ENCODE measurements around the gene ALPP.

DNA sequence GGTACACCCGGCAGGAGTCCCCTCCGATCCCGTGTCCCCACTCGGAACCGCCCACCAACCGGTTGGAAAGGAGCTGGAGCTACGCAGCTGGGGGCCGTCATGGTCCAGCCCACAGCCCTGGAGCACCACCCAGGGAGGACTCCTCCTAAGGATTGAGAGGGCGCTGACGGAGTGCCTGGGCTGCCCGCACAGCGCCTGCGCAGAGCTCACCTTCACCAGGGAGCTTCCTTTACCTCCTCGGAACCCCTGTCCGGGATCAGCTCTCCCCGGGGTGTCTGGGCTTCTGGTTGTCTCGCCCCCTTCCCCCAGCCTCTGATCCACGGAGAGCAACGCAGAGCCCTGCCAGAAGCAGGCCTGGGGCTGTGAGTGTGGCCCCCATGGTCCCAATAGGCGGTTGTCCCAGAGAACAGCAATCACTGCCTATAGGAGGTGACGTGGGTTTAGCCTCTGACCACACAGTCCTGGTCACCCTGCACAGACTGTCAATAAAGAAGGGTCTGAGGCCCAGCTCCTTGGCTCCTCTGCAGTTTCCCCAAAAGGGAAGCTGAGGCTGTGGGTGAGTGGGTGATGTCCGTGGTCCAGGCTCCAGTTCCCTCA lies 42.7 kb downstream of the ALPP start:
- TF ChIP-seq, protein P1, sequence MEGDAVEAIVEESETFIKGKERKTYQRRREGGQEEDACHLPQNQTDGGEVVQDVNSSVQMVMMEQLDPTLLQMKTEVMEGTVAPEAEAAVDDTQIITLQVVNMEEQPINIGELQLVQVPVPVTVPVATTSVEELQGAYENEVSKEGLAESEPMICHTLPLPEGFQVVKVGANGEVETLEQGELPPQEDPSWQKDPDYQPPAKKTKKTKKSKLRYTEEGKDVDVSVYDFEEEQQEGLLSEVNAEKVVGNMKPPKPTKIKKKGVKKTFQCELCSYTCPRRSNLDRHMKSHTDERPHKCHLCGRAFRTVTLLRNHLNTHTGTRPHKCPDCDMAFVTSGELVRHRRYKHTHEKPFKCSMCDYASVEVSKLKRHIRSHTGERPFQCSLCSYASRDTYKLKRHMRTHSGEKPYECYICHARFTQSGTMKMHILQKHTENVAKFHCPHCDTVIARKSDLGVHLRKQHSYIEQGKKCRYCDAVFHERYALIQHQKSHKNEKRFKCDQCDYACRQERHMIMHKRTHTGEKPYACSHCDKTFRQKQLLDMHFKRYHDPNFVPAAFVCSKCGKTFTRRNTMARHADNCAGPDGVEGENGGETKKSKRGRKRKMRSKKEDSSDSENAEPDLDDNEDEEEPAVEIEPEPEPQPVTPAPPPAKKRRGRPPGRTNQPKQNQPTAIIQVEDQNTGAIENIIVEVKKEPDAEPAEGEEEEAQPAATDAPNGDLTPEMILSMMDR (IDR thresholded peaks at IDR 0.05): no peak
- TF ChIP-seq POLR2A (IDR thresholded peaks at IDR 0.05): no peak

Data from Peyer's patch (tissue), 4 donors.